HEK293T (cell line): ENCODE results near the gene ARHGEF19.

Experiments
- L3MBTL2 ChIP-seq: fragments of 450-650 bp; conservative IDR thresholded peaks from 2 replicates; pipeline ENCODE4 v1.6.1; 2016; ENCODE audit warnings: mild to moderate bottlenecking
- SP1 ChIP-seq: fragments of 450-650 bp; IDR thresholded peaks from 2 replicates; pipeline ENCODE4 v1.6.1; 2017
- SUZ12 ChIP-seq: fragments of 450-650 bp; IDR thresholded peaks from 2 replicates; pipeline ENCODE4 v1.6.1; 2016; ENCODE audit warnings: mild to moderate bottlenecking
- TARDBP ChIP-seq: fragments of 450-650 bp; IDR thresholded peaks from 2 replicates; pipeline ENCODE4 v1.6.1; 2016

- TF ChIP-seq SUZ12 (no peak), L3MBTL2 (no peak), TARDBP (no peak), SP1 (no peak)
Observed at GRCh38 chr1:16173447-16174260, 38.8 kb downstream of the ARHGEF19 start.
